K562 (cell line): ENCODE data around the gene DRGX. TPM values are rescaled to one million over a fixed set of nuclear protein-coding genes. Genes with fewer than 3 reads are reported as not detected.

Source experiments
- FOXP1 ChIP-seq: sonication (generic); formaldehyde crosslinking; IDR thresholded peaks from 2 replicates; pipeline ENCODE4 v1.8.0; 2022; ENCODE audit warnings: mild to moderate bottlenecking, missing genetic modification reagents
- HSF4 ChIP-seq: fragments of 250-450 bp; sonication (Bioruptor Pico); IDR thresholded peaks from 2 replicates; pipeline ENCODE4 v2.1.2; 2022; ENCODE audit warnings: mild to moderate bottlenecking, moderate library complexity, borderline replicate concordance
- JUN ChIP-seq, 2 experiments: sonication (generic) in 1 of 2; formaldehyde crosslinking in 1 of 2; IDR thresholded peaks; 2 replicates each; pipeline versions ENCODE4 v1.6.1 to v1.8.0; 2012 to 2022; ENCODE audit warnings: borderline replicate concordance in 2 of 2, mild to moderate bottlenecking in 2 of 2, improper control_type of control experiment in 1 of 2, low read depth in 1 of 2, low read length in 1 of 2, missing genetic modification reagents in 1 of 2
- MCM2 ChIP-seq: fragments of 450-650 bp; IDR thresholded peaks from 2 replicates; pipeline ENCODE4 v1.6.1; 2017; ENCODE audit warnings: low read depth, mild to moderate bottlenecking
- polyA plus RNA-seq, 8 experiments: library from polyadenylated mRNA; depleted of rRNA in 4 of 8; stranded (reverse) in 5 of 8; unstranded in 3 of 8; fragments of >200 nt; fragmentation: Nextera tagmentation in 2 of 8; fragmentation: Illumina TruSeq in 1 of 8; extraction: Ambion mirVana in 2 of 8; extraction: Trizol in 1 of 8; gene quantifications; 2 replicates each; pipeline versions ENCODE4 v1.2.1 to v1.2.3, GENCODE V29; 2011 to 2014; ENCODE audit warnings: inconsistent platforms in 1 of 8, missing spikeins in 1 of 8
- total RNA-seq, 7 experiments: library from RNA; depleted of rRNA in 6 of 7; stranded (reverse); fragments of >200 nt in 6 of 7; fragmentation: Illumina TruSeq in 2 of 7; extraction: Trizol in 2 of 7; gene quantifications; 2 replicates each; pipeline versions ENCODE4 v1.2.1 to v1.2.3, GENCODE V29; 2011 to 2021; ENCODE audit warnings: low replicate concordance in 1 of 7
- TF ChIP-seq, protein P1 (sequence below): fragments of 450-650 bp; IDR thresholded peaks from 2 replicates; pipeline ENCODE4 v1.6.1; 2016; ENCODE audit warnings: low read depth

DRGX gene
- total and polyA plus RNA-seq, 9 of the 15 experiments (the other 6 are each of a cell fraction or from before 2014, with no cell fraction given), result not detected

DNA sequence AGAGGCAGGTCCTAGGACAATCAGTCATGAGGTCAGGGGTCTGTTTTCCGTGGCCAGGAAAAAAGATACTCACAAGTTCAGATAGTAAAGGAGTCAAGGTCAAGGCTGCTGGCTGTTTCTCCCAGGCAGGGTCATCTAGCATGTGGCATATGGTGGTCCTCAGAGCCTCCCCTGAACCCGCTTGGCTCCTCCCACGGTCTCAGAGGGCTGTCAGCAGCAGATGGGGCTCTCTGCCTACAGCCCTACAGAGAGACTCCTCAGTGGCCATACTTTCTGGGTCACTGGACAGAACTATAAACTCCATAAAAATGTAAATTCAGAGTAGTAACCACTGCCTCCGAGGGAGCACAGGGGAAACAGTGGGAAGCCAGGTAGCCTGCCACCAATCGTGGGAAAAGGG, 11.3 kb upstream of the DRGX start (continued):
- TF ChIP-seq, protein P1, sequence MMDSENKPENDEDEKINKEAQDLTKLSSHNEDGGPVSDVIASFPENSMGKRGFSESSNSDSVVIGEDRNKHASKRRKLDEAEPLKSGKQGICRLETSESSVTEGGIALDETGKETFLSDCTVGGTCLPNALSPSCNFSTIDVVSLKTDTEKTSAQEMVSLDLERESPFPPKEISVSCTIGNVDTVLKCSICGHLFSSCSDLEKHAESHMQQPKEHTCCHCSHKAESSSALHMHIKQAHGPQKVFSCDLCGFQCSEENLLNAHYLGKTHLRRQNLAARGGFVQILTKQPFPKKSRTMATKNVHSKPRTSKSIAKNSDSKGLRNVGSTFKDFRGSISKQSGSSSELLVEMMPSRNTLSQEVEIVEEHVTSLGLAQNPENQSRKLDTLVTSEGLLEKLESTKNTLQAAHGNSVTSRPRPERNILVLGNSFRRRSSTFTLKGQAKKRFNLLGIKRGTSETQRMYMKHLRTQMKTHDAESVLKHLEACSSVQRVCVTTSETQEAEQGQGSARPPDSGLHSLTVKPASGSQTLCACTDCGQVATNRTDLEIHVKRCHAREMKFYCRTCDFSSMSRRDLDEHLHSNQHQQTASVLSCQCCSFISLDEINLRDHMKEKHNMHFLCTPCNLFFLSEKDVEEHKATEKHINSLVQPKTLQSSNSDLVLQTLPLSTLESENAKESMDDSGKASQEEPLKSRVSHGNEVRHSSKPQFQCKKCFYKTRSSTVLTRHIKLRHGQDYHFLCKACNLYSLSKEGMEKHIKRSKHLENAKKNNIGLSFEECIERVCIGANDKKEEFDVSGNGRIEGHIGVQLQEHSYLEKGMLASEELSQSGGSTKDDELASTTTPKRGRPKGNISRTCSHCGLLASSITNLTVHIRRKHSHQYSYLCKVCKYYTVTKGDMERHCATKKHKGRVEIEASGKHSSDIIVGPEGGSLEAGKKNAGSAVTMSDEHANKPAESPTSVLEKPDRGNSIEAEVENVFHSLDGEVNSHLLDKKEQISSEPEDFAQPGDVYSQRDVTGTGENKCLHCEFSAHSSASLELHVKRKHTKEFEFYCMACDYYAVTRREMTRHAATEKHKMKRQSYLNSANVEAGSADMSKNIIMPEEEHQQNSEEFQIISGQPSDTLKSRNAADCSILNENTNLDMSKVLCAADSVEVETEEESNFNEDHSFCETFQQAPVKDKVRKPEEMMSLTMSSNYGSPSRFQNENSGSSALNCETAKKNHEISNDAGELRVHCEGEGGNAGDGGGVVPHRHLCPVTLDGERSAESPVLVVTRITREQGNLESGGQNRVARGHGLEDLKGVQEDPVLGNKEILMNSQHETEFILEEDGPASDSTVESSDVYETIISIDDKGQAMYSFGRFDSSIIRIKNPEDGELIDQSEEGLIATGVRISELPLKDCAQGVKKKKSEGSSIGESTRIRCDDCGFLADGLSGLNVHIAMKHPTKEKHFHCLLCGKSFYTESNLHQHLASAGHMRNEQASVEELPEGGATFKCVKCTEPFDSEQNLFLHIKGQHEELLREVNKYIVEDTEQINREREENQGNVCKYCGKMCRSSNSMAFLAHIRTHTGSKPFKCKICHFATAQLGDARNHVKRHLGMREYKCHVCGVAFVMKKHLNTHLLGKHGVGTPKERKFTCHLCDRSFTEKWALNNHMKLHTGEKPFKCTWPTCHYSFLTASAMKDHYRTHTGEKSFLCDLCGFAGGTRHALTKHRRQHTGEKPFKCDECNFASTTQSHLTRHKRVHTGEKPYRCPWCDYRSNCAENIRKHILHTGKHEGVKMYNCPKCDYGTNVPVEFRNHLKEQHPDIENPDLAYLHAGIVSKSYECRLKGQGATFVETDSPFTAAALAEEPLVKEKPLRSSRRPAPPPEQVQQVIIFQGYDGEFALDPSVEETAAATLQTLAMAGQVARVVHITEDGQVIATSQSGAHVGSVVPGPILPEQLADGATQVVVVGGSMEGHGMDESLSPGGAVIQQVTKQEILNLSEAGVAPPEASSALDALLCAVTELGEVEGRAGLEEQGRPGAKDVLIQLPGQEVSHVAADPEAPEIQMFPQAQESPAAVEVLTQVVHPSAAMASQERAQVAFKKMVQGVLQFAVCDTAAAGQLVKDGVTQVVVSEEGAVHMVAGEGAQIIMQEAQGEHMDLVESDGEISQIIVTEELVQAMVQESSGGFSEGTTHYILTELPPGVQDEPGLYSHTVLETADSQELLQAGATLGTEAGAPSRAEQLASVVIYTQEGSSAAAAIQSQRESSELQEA, result no peak
- TF ChIP-seq HSF4 (no peak), MCM2 (no peak), JUN (IDR thresholded peaks at IDR 0.05; ENCODE audit: borderline replicate concordance, low read depth, low read length) (no peak), JUN (CRISPR knock-in tag; IDR thresholded peaks at IDR 0.05; ENCODE audit: borderline replicate concordance) (no peak), FOXP1 (no peak)
